HepG2 (cell line): Measurements from ENCODE around the gene TEAD1. TPM values are rescaled to one million over a fixed set of nuclear protein-coding genes. Genes with fewer than 3 reads are reported as not detected.

ENCODE experiments used
- ATAC-seq: fragments of 200-7000 bp; cut with Tn5 transposase; 3 replicates; pipeline ENCODE4 v1.9.1; 2020; ENCODE audit warnings: mild to moderate bottlenecking, moderate library complexity
- BruUV-seq: library from RNA; stranded (reverse); fragments of 400-500 nt; replicated peaks from 2 replicates; lab custom pipeline; 2021; lab: Mats Ljungman, UMichigan
- CTCF ChIA-PET: fragments of 300-600 bp; formaldehyde crosslinking; extraction: SDS; loops from one replicate; lab custom pipeline; 2021; ENCODE audit warnings: low total read pairs, inconsistent platforms, low intra/inter-chr PET ratio; lab: Yijun Ruan, JAX
- POLR2A ChIA-PET: fragments of 350-600 bp; sonication (Branson Sonifier 250); formaldehyde crosslinking; loops from one replicate; lab custom pipeline; 2020; ENCODE audit warnings: antibody characterized with exemption, inconsistent platforms; lab: Yijun Ruan, JAX
- DNase-seq: peaks from one replicate; pipeline ENCODE4 v3.0.0-alpha.2; 2015; ENCODE audit warnings: low spot score
- FAIRE-seq: peaks from 3 replicates; lab custom pipeline; 2011; peaks lifted over from hg19 to GRCh38; lab: Jason Lieb, UNC
- H2AFZ ChIP-seq: one replicate; pipeline ENCODE4 v1.6.1; 2011; ENCODE audit warnings: low read length, inconsistent platforms
- H3K27ac ChIP-seq: fragments of 300-600 bp; 3 replicates; pipeline ENCODE4 v1.8.0; 2011; ENCODE audit warnings: mixed run types, mild to moderate bottlenecking, mixed read lengths, low read length, inconsistent platforms; ENCODE audit not compliant: insufficient read depth; ENCODE audit errors: extremely low read length
- H3K27me3 ChIP-seq, 2 experiments: fragments of 200-600 bp in 1 of 2; 2 replicates in 1 of 2; 3 replicates in 1 of 2; pipeline versions ENCODE4 v1.6.0 to v1.8.0; 2011; ENCODE audit warnings: low read length in 2 of 2, mild to moderate bottlenecking in 2 of 2, moderate library complexity in 2 of 2, inconsistent platforms in 1 of 2; ENCODE audit not compliant: insufficient read depth in 2 of 2, control insufficient read depth in 1 of 2
- H3K36me3 ChIP-seq, 2 experiments: fragments of 200-600 bp in 1 of 2; replicated peaks in 1 of 2; 2 replicates in 1 of 2; 3 replicates in 1 of 2; pipeline versions ENCODE4 v1.5.1 to v1.8.0; 2011; ENCODE audit warnings: low read length in 2 of 2, inconsistent platforms in 1 of 2; ENCODE audit not compliant: insufficient read depth in 2 of 2, control insufficient read depth in 1 of 2
- H3K4me1 ChIP-seq: 2 replicates; pipeline ENCODE4 v1.5.1; 2012; ENCODE audit warnings: low read length, inconsistent platforms; ENCODE audit not compliant: insufficient read depth
- H3K4me2 ChIP-seq: 2 replicates; pipeline ENCODE4 v1.6.0; 2011; ENCODE audit warnings: low read depth, low read length, inconsistent platforms
- H3K4me3 ChIP-seq, 3 experiments: fragments of 200-600 bp in 1 of 3; sonication (generic), shearing (Covaris generic) in 1 of 3; replicated peaks in 1 of 3; 2 replicates each; pipeline ENCODE4 v1.5.1; 2011 to 2016; ENCODE audit warnings: low read length in 3 of 3, inconsistent platforms in 2 of 3, low read depth in 2 of 3, mild to moderate bottlenecking in 2 of 3, control low read depth in 1 of 3, mixed read lengths in 1 of 3; ENCODE audit not compliant: insufficient read depth in 1 of 3
- H3K79me2 ChIP-seq: one replicate; pipeline ENCODE4 v1.6.1; 2011; ENCODE audit warnings: low read length, inconsistent platforms; ENCODE audit not compliant: insufficient read depth
- H3K9ac ChIP-seq: 2 replicates; pipeline ENCODE4 v1.6.0; 2011; ENCODE audit warnings: mild to moderate bottlenecking, low read depth, low read length, inconsistent platforms; ENCODE audit not compliant: insufficient read depth
- H3K9me3 ChIP-seq: 2 replicates; pipeline ENCODE4 v1.5.1; 2012; ENCODE audit warnings: mild to moderate bottlenecking, low read length
- H4K20me1 ChIP-seq: 2 replicates; pipeline ENCODE4 v1.6.0; 2011; ENCODE audit warnings: inconsistent platforms, mild to moderate bottlenecking, low read length, moderate library complexity; ENCODE audit not compliant: insufficient read depth
- ATRX ChIP-seq: sonication (generic); formaldehyde crosslinking; IDR thresholded peaks from 2 replicates; pipeline ENCODE4 v1.4.0; 2020; ENCODE audit warnings: missing genetic modification reagents, borderline replicate concordance
- CAMTA2 ChIP-seq: sonication (generic); formaldehyde crosslinking; IDR thresholded peaks from 2 replicates; pipeline ENCODE4 v1.4.0; 2020; ENCODE audit warnings: mild to moderate bottlenecking, missing genetic modification reagents, borderline replicate concordance
- DNMT3B ChIP-seq: conservative IDR thresholded peaks from 2 replicates; pipeline ENCODE4 v1.6.1; 2016; ENCODE audit warnings: missing biosample characterization, control low read depth
- HNF1A ChIP-seq, 2 experiments: sonication (generic) in 1 of 2; formaldehyde crosslinking in 1 of 2; IDR thresholded peaks; 2 replicates each; pipeline versions ENCODE4 v1.4.0 to v1.6.1; 2016 to 2020; ENCODE audit warnings: borderline replicate concordance in 1 of 2, low read depth in 1 of 2, mild to moderate bottlenecking in 1 of 2, missing genetic modification reagents in 1 of 2
- HNF4G ChIP-seq, 2 experiments: sonication (generic) in 1 of 2; formaldehyde crosslinking in 1 of 2; IDR thresholded peaks; 2 replicates each; pipeline versions ENCODE4 v1.4.0 to v1.6.1; 2011 to 2020; ENCODE audit warnings: borderline replicate concordance in 2 of 2, low read depth in 2 of 2, mild to moderate bottlenecking in 2 of 2, low read length in 1 of 2, missing genetic modification reagents in 1 of 2, moderate library complexity in 1 of 2
- JARID2 ChIP-seq: sonication (generic); formaldehyde crosslinking; IDR thresholded peaks from 2 replicates; pipeline ENCODE4 v1.8.1; 2023; ENCODE audit warnings: missing genetic modification reagents, inconsistent platforms; ENCODE audit not compliant: insufficient replicate concordance
- KAT8 ChIP-seq: IDR thresholded peaks from 2 replicates; pipeline ENCODE4 v1.6.1; 2016; ENCODE audit warnings: missing genetic modification reagents, missing compliant biosample characterization
- NBN ChIP-seq: fragments of 450-650 bp; conservative IDR thresholded peaks from 2 replicates; pipeline ENCODE4 v1.6.1; 2017
- NR0B2 ChIP-seq: sonication (generic); formaldehyde crosslinking; IDR thresholded peaks from 2 replicates; pipeline ENCODE4 v1.4.0; 2020; ENCODE audit warnings: mild to moderate bottlenecking, missing genetic modification reagents
- POGK ChIP-seq: sonication (generic); formaldehyde crosslinking; conservative IDR thresholded peaks from 2 replicates; pipeline ENCODE4 v1.8.0; 2022; ENCODE audit warnings: mild to moderate bottlenecking, moderate library complexity, missing genetic modification reagents
- TFAP4 ChIP-seq: sonication (generic); IDR thresholded peaks from 2 replicates; pipeline ENCODE4 v1.6.1; 2016; ENCODE audit warnings: low read depth, borderline replicate concordance
- WGBS: methylation state at CpG from one replicate; pipeline ENCODE4 v1.1.6; 2017; ENCODE audit warnings: low lambda C conversion rate; 5-methylcytosine and 5-hydroxymethylcytosine counted together
- in situ Hi-C: cut with HindIII; loops from 2 replicates; pipeline ENCODE4 v1.10.0; 2017; ENCODE audit warnings: low pct_unique_long_range_greater_than_20kb; ENCODE audit not compliant: extremely low pct_ligation_motif_present
- intact Hi-C: fragments of 100-400 bp; cut with micrococcal nuclease; formaldehyde crosslinking; loops from one replicate; pipeline ENCODE4 v1.10.0; 2022; ENCODE audit not compliant: unreplicated experiment
- polyA plus RNA-seq, 8 experiments: library from polyadenylated mRNA; depleted of rRNA in 3 of 8; stranded (reverse) in 7 of 8; unstranded in 1 of 8; fragments of >200 nt; fragmentation: Illumina TruSeq in 4 of 8; extraction: Trizol in 4 of 8; gene quantifications; 2 replicates each; pipeline versions ENCODE4 v1.2.1 to v1.2.3, GENCODE V29; 2011 to 2016; ENCODE audit warnings: low read depth in 4 of 8, missing spikeins in 1 of 8, mixed read lengths in 1 of 8; ENCODE audit not compliant: insufficient read depth in 1 of 8
- total RNA-seq, 5 experiments: library from RNA; depleted of rRNA; stranded (reverse); fragments of >200 nt; fragmentation: Illumina TruSeq; extraction: Trizol; gene quantifications; 2 replicates each; pipeline ENCODE4 v1.2.3, GENCODE V29; 2016; ENCODE audit warnings: low read depth in 1 of 5

Gene TEAD1
- total and polyA plus RNA-seq, 2 of the 13 experiments (the other 11 are each of a cell fraction or from before 2014, with no cell fraction given): 20.1 to 30.5 TPM

GRCh38 chr11:12845739-12846358, 171.6 kb downstream of the TEAD1 start (continued):
- TF ChIP-seq HNF4G (IDR thresholded peaks at IDR 0.05; ENCODE audit: borderline replicate concordance, low read depth, low read length): peak; percentile 76
- TF ChIP-seq HNF4G (CRISPR knock-in tag; IDR thresholded peaks at IDR 0.05; ENCODE audit: borderline replicate concordance, low read depth): peak; percentile 54; the same call in 1 of the 2 replicates
- peak; percentile 98 for TF ChIP-seq TFAP4

- Histone ChIP-seq H3K27ac (peak overlapping the region; percentile 99), H3K4me3 (peak overlapping the region in 2 of 3 experiments; percentile 51 to 66; a peak in 2 of 6 replicates), H3K36me3 (no peaks in the 10 kb centered on the region), H3K4me1 (peaks cover 57% of the 10 kb centered on the region), H3K9me3 (no peaks in the 10 kb centered on the region), H4K20me1 (no peaks in the 10 kb centered on the region), H3K79me2 (peaks cover 36% of the 10 kb centered on the region), H2AFZ (no peak overlapping the region), H3K9ac (peak overlapping the region; percentile 90), H3K27me3 (no peaks in the 10 kb centered on the region), H3K4me2 (peak overlapping the region; percentile 95)
- CTCF ChIA-PET: no interaction called here
- no peak for ATAC-seq
- in situ Hi-C loops: no loop called here
- DNase-seq: no peak
- intact Hi-C loops: loop anchor here (1.0 to 2.0 kb wide), 4 partner anchors 8 to 172 kb away; partner anchors contain the start of gene TEAD1
- no TSS peak for BruUV-seq
- POLR2A ChIA-PET: interaction anchor here (0.9 to 3.7 kb wide), 8 partner anchors 9 to 470 kb away, joined by 3 to 70 read pairs (median 16); partner anchors contain the start of gene PARVA
- FAIRE-seq: no peak
- 89% methylated on average over 3 of the region's 3 CpGs for WGBS
- TF ChIP-seq KAT8 (CRISPR knock-in tag): no peak
- TF ChIP-seq NR0B2 (CRISPR knock-in tag): no peak
- TF ChIP-seq HNF1A (IDR thresholded peaks at IDR 0.05; ENCODE audit: low read depth): no peak
- TF ChIP-seq HNF1A (CRISPR knock-in tag; IDR thresholded peaks at IDR 0.05; ENCODE audit: borderline replicate concordance): no peak
- TF ChIP-seq DNMT3B: no peak
- 0 out of 2 replicates have a peak, but pooled peaks have one; percentile 15 for TF ChIP-seq POGK (CRISPR knock-in tag)
- TF ChIP-seq NBN: no peak
- no peak for TF ChIP-seq CAMTA2 (CRISPR knock-in tag)
- TF ChIP-seq ATRX (CRISPR knock-in tag): no peak
- no peak for TF ChIP-seq JARID2 (CRISPR knock-in tag)
These were observed 172.8 kb downstream of the TEAD1 start for GRCh38 chr11:12846786-12847615.
